Measurements from ENCODE around the gene SMIM9.
"Not testable (repeated sequence)": the region's sequence is repeated elsewhere in the genome, so short reads cannot be mapped to it uniquely, and the experiment has no call there.

SMIM9 gene

GRCh38 chrX:154821523-154821922 is 12.9 kb downstream of the SMIM9 start:
- Histone ChIP-seq H3K9me3 (ENCODE audit: severe bottlenecking) (no peaks in the 10 kb centered on the region), H3K27me3 (ENCODE audit: insufficient read depth, poor library complexity, severe bottlenecking) (no peaks in the 10 kb centered on the region), H3K4me1 (ENCODE audit: insufficient read depth, poor library complexity, severe bottlenecking) (no peaks in the 10 kb centered on the region), H3K27ac (ENCODE audit: poor library complexity, severe bottlenecking) (no peak overlapping the region), H3K4me3 (ENCODE audit: severe bottlenecking) (no peak overlapping the region), H3K36me3 (ENCODE audit: low read depth) (no peaks in the 10 kb centered on the region)
- no peak for DNase-seq (ENCODE audit: low spot score)
- no peak for ATAC-seq (ENCODE audit: low read depth)
- TF ChIP-seq CTCF (IDR thresholded peaks at IDR 0.05; ENCODE audit: poor library complexity, severe bottlenecking), result no peak

- ATAC-seq (ENCODE audit: low read depth) (no peak), DNase-seq (ENCODE audit: low spot score) (no peak)
- Histone ChIP-seq H3K4me1 (ENCODE audit: insufficient read depth, poor library complexity, severe bottlenecking) (no peaks in the 10 kb centered on the region), H3K4me3 (ENCODE audit: severe bottlenecking) (no peak overlapping the region), H3K27me3 (ENCODE audit: insufficient read depth, poor library complexity, severe bottlenecking) (no peaks in the 10 kb centered on the region), H3K36me3 (ENCODE audit: low read depth) (no peaks in the 10 kb centered on the region), H3K9me3 (ENCODE audit: severe bottlenecking) (no peaks in the 10 kb centered on the region), H3K27ac (ENCODE audit: poor library complexity, severe bottlenecking) (no peak overlapping the region)
- TF ChIP-seq CTCF (IDR thresholded peaks at IDR 0.05; ENCODE audit: poor library complexity, severe bottlenecking), result no peak
These were observed 14.6 kb downstream of the SMIM9 start for GRCh38 chrX:154819771-154820341.

GRCh38 chrX:154818916-154819770 is 15.3 kb downstream of the SMIM9 start:
- no peaks in the 10 kb centered on the region for H3K36me3 ChIP-seq (ENCODE audit: low read depth)
- no peaks in the 10 kb centered on the region for H3K27me3 ChIP-seq (ENCODE audit: insufficient read depth, poor library complexity, severe bottlenecking)
- H3K4me3 ChIP-seq (ENCODE audit: severe bottlenecking), result no peak overlapping the region
- TF ChIP-seq CTCF (IDR thresholded peaks at IDR 0.05; ENCODE audit: poor library complexity, severe bottlenecking), result no peak
- ATAC-seq (ENCODE audit: low read depth) (no peak), DNase-seq (ENCODE audit: low spot score) (no peak)
- H3K27ac ChIP-seq (ENCODE audit: poor library complexity, severe bottlenecking), result no peak overlapping the region
- no peaks in the 10 kb centered on the region for H3K4me1 ChIP-seq (ENCODE audit: insufficient read depth, poor library complexity, severe bottlenecking)
- H3K9me3 ChIP-seq (ENCODE audit: severe bottlenecking), result no peaks in the 10 kb centered on the region

GRCh38 chrX:154817048-154817618 is 17.3 kb downstream of the SMIM9 start:
- ATAC-seq (ENCODE audit: low read depth); H3K27me3 ChIP-seq (ENCODE audit: insufficient read depth, poor library complexity, severe bottlenecking): not testable (repeated sequence)

GRCh38 chrX:154816326-154816898 is 18.1 kb downstream of the SMIM9 start:
- H3K27ac ChIP-seq (ENCODE audit: poor library complexity, severe bottlenecking); H3K27me3 ChIP-seq (ENCODE audit: insufficient read depth, poor library complexity, severe bottlenecking); H3K36me3 ChIP-seq (ENCODE audit: low read depth); H3K9me3 ChIP-seq (ENCODE audit: severe bottlenecking); H3K4me3 ChIP-seq (ENCODE audit: severe bottlenecking); DNase-seq (ENCODE audit: low spot score); H3K4me1 ChIP-seq (ENCODE audit: insufficient read depth, poor library complexity, severe bottlenecking); ATAC-seq (ENCODE audit: low read depth): not testable (repeated sequence)

More at GRCh38 chrX:154817048-154817618, 17.3 kb downstream of the SMIM9 start:
- DNase-seq (ENCODE audit: low spot score); H3K27ac ChIP-seq (ENCODE audit: poor library complexity, severe bottlenecking); H3K4me3 ChIP-seq (ENCODE audit: severe bottlenecking); H3K9me3 ChIP-seq (ENCODE audit: severe bottlenecking); H3K36me3 ChIP-seq (ENCODE audit: low read depth); H3K4me1 ChIP-seq (ENCODE audit: insufficient read depth, poor library complexity, severe bottlenecking): not testable (repeated sequence)

Measured in RWPE2 (cell line).